Calu3 (cell line): ENCODE results near the gene PDE6G. TPM values are rescaled to one million over a fixed set of nuclear protein-coding genes. Genes with fewer than 3 reads are reported as not detected.
A peak's percentile ranks its signal among the peaks of the same experiment; 100 is the strongest.

ENCODE experiments used
- BruUV-seq: library from RNA; stranded (reverse); fragments of 400-500 nt; replicated peaks from 2 replicates; lab custom pipeline; 2021; lab: Mats Ljungman, UMichigan
- CTCF ChIA-PET: fragments of 300-600 bp; sonication (Branson Sonifier 250); formaldehyde crosslinking; loops from one replicate; lab custom pipeline; 2022; ENCODE audit warnings: antibody characterized with exemption; lab: Charles Lee
- DNase-seq: peaks from one replicate; pipeline ENCODE4 v3.0.0; 2022
- H3K27ac Mint-ChIP-seq: one replicate; pipeline ENCODE4 v1.8.0; 2022; ENCODE audit warnings: mixed read lengths; ENCODE audit not compliant: unreplicated experiment
- H3K27me3 Mint-ChIP-seq: one replicate; pipeline ENCODE4 v1.8.0; 2022; ENCODE audit warnings: mixed read lengths; ENCODE audit not compliant: unreplicated experiment
- H3K36me3 Mint-ChIP-seq: one replicate; pipeline ENCODE4 v1.8.0; 2022; ENCODE audit warnings: mild to moderate bottlenecking, moderate library complexity, mixed read lengths; ENCODE audit not compliant: insufficient read depth, unreplicated experiment
- H3K4me1 Mint-ChIP-seq: one replicate; pipeline ENCODE4 v1.8.0; 2022; ENCODE audit warnings: mild to moderate bottlenecking, low read depth, mixed read lengths; ENCODE audit not compliant: unreplicated experiment
- H3K4me3 Mint-ChIP-seq: one replicate; pipeline ENCODE4 v1.8.0; 2022; ENCODE audit warnings: mild to moderate bottlenecking, low read depth, moderate library complexity, mixed read lengths; ENCODE audit not compliant: unreplicated experiment
- H3K9me3 Mint-ChIP-seq: one replicate; pipeline ENCODE4 v1.8.0; 2022; ENCODE audit warnings: low read depth, mixed read lengths; ENCODE audit not compliant: unreplicated experiment
- CTCF ChIP-seq: fragments of 200-600 bp; IDR thresholded peaks from one replicate; pipeline ENCODE4 v1.8.0; 2022; ENCODE audit warnings: antibody characterized with exemption; ENCODE audit not compliant: unreplicated experiment
- intact Hi-C: fragments of 100-400 bp; cut with micrococcal nuclease; formaldehyde crosslinking; loops from one replicate; pipeline ENCODE4 v1.10.0; 2022; ENCODE audit not compliant: unreplicated experiment
- total RNA-seq: library from RNA; stranded (reverse); gene quantifications from 2 replicates; pipeline ENCODE4 v1.2.3, GENCODE V29; 2022

PDE6G gene
- total RNA-seq, 1 experiment from 2014 or later: not detected

- BruUV-seq: no TSS peak
- Mint-ChIP-seq H3K4me3 (no peak overlapping the region), H3K4me1 (peaks cover 16% of the 10 kb centered on the region), H3K36me3 (peaks cover 77% of the 10 kb centered on the region), H3K27ac (no peak overlapping the region), H3K9me3 (no peaks in the 10 kb centered on the region), H3K27me3 (no peaks in the 10 kb centered on the region)
- intact Hi-C loops: no loop called here
- CTCF ChIA-PET: no interaction called here
- DNase-seq: no peak
- TF ChIP-seq CTCF: no peak
Measured at GRCh38 chr17:81672504-81672903, 16.2 kb upstream of the PDE6G start.

DNA sequence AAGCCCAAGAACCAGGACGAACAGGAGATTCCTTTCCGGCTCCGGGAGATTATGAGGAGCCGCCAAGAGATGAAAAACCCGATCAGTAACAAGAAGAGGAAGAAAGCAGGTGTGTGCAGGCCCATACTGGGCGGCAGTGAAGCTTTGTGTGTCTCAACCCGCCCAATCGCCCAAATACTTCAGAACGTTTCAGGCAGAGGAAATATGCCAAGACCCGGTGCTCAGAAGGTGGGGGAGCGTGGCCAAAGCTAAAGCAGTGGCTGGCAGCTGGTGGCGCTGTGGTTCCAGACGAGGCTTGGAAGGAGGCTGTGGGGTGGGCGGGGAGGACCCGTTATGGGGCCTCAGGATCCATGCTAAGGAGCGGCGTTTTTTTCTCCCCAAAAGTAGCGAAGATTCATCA, 11.4 kb upstream of the PDE6G start:
- Mint-ChIP-seq H3K27me3 (no peaks in the 10 kb centered on the region), H3K4me1 (peaks cover 20% of the 10 kb centered on the region), H3K4me3 (peak overlapping the region; percentile 82), H3K36me3 (peaks cover 74% of the 10 kb centered on the region), H3K9me3 (no peaks in the 10 kb centered on the region), H3K27ac (peak overlapping the region; percentile 62)
- TF ChIP-seq CTCF: no peak
- DNase-seq: no peak
- intact Hi-C loops: no loop called here
- BruUV-seq: no TSS peak
- CTCF ChIA-PET: interaction anchor here (0.6 kb wide), 1 partner anchor 139 kb away, joined by 3 read pairs; no protein-coding TSS in a partner anchor

DNA sequence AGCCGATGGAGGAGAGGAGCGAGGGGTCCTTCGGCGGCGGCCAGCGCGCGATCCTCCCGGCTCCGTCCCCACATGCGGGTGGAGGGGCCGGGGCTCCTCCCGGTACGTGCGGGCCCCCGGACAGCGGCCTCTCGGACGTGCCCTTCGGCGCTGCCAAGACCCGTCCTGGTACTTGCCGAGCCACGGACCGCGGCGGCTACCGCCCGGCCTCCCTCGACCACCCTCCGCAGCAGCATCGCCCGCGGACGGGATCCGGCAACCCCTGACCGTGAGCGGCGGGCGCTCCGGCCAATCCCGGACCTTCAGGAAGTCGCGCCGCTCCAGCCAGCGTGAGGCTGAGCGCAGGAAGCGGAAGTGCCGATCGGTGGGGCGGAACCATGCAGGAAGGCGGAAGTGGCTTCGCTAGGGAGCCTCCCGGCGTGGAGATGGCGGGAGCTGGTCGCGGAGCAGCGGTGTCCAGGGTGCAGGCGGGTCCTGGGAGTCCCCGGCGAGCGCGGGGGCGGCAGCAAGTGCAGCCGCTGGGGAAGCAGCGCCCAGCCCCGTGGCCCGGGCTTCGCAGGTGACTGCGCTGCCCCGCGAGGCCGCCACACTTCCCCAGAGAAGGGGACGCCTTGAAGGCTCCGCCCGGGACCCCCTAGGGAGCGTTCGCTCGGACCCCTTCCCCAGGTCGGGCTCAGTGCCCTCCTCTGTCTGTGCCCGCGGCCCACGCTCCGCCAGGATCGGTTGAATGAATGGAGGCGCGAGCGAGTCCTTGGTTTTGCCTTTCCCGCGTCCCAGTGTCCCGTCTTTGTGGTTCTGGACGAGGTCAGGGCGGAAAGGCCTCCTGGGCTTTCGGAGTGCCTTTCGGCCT, 10.2 kb upstream of the PDE6G start, which contains the start of the genes CCDC137 and OXLD1:
Gene CCDC137, plus strand, starts transcription at position 396 of the 850 bp plus-strand sequence. Its CDS starts 30 bp downstream, at position 426.
Gene OXLD1, minus strand, starts transcription at position 264 of the 850 bp plus-strand sequence. Its CDS starts 28 bp downstream, at position 236.
- H3K27me3 Mint-ChIP-seq: no peaks in the 10 kb centered on the region
- peaks cover 20% of the 10 kb centered on the region for H3K4me1 Mint-ChIP-seq
- peak within 1 kb of the TSS; percentile 82 for H3K4me3 Mint-ChIP-seq
- H3K27ac Mint-ChIP-seq: peak within 1 kb of the TSS; percentile 62
- no peaks in the 10 kb centered on the region for H3K9me3 Mint-ChIP-seq
- peaks cover 62% of the 10 kb centered on the region for H3K36me3 Mint-ChIP-seq
- CTCF ChIA-PET: interaction anchor here (0.6 kb wide), 1 partner anchor 38 kb away, joined by 3 read pairs; no protein-coding TSS in a partner anchor
- intact Hi-C loops: no loop called here
- BruUV-seq: no TSS peak
- TF ChIP-seq CTCF: no peak
- peak; percentile 97 for DNase-seq

DNA sequence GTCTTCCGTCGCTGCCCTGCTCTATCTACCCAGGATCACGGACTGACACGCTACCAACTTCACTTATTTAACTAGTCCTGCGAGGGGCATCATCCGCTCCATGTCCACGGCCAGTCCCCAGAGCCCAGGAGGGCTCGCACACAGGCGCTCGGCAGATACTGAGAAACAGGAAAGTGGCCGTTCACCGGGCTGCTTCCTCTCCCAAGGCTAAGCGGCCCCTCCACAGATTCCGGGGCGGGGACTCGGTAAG, 9.7 kb upstream of the PDE6G start:
- intact Hi-C loops: no loop called here
- Mint-ChIP-seq H3K36me3 (peaks cover 58% of the 10 kb centered on the region), H3K4me3 (peak overlapping the region; percentile 82), H3K9me3 (no peaks in the 10 kb centered on the region), H3K27me3 (no peaks in the 10 kb centered on the region), H3K4me1 (peaks cover 20% of the 10 kb centered on the region), H3K27ac (peak overlapping the region; percentile 62)
- no peak for DNase-seq
- no peak for TF ChIP-seq CTCF
- BruUV-seq: TSS peak; percentile 83
- CTCF ChIA-PET: interaction anchor here (0.6 kb wide), 1 partner anchor 38 kb away, joined by 3 read pairs; no protein-coding TSS in a partner anchor
